Adipocyte (in vitro differentiated cells): ENCODE measurements around the gene KRTAP5-6.

Source experiments
- DNase-seq: peaks from one replicate; pipeline ENCODE4 v3.0.0-alpha.2; 2015; ENCODE audit warnings: low read depth
- H3K27me3 ChIP-seq: replicated peaks from 2 replicates; pipeline ENCODE4 v1.7.0; 2013; ENCODE audit warnings: mild to moderate bottlenecking, low read length, moderate library complexity; ENCODE audit not compliant: control insufficient read depth, insufficient read depth
- H3K36me3 ChIP-seq: 2 replicates; pipeline ENCODE4 v1.7.0; 2013; ENCODE audit warnings: low read length, mild to moderate bottlenecking, moderate library complexity; ENCODE audit not compliant: control insufficient read depth, insufficient read depth, severe bottlenecking
- H3K4me1 ChIP-seq: 2 replicates; pipeline ENCODE4 v1.7.0; 2013; ENCODE audit warnings: mild to moderate bottlenecking, low read length, moderate library complexity; ENCODE audit not compliant: control insufficient read depth, insufficient read depth
- H3K4me3 ChIP-seq: 2 replicates; pipeline ENCODE4 v1.7.0; 2013; ENCODE audit warnings: mild to moderate bottlenecking, low read length, moderate library complexity
- H3K9ac ChIP-seq: 2 replicates; pipeline ENCODE4 v1.7.0; 2013; ENCODE audit warnings: mild to moderate bottlenecking, low read length, moderate library complexity
- H3K9me3 ChIP-seq: 2 replicates; pipeline ENCODE4 v1.7.0; 2013; ENCODE audit warnings: mild to moderate bottlenecking, low read length, moderate library complexity; ENCODE audit not compliant: control insufficient read depth

Gene KRTAP5-6, protein sequence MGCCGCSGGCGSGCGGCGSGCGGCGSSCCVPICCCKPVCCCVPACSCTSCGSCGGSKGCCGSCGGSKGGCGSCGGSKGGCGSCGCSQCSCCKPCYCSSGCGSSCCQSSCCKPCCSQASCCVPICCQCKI

GRCh38 chr11:1696608-1697570, at the start of gene KRTAP5-6:
Gene KRTAP5-6, plus strand, starts transcription at chr11:1697195. Its CDS starts 51 bp downstream, at chr11:1697246.
- no peaks in the 10 kb centered on the region for H3K36me3 ChIP-seq
- H3K4me3 ChIP-seq: no peak within 1 kb of the TSS
- no peak within 1 kb of the TSS for H3K9ac ChIP-seq
- peaks cover 12% of the 10 kb centered on the region for H3K9me3 ChIP-seq
- no peak for DNase-seq
- peaks cover 72% of the 10 kb centered on the region for H3K27me3 ChIP-seq
- H3K4me1 ChIP-seq: no peaks in the 10 kb centered on the region

GRCh38 chr11:1647901-1648652, 48.9 kb upstream of the KRTAP5-6 start:
- H3K9ac ChIP-seq: no peak overlapping the region
- no peak overlapping the region for H3K4me3 ChIP-seq
- peaks cover 39% of the 10 kb centered on the region for H3K27me3 ChIP-seq
- H3K4me1 ChIP-seq: no peaks in the 10 kb centered on the region
- H3K36me3 ChIP-seq: no peaks in the 10 kb centered on the region
- H3K9me3 ChIP-seq: no peaks in the 10 kb centered on the region
- DNase-seq: no peak

GRCh38 chr11:1648653-1649420, 48.2 kb upstream of the KRTAP5-6 start:
- Histone ChIP-seq H3K27me3 (peaks cover 47% of the 10 kb centered on the region), H3K4me1 (no peaks in the 10 kb centered on the region), H3K9ac (no peak overlapping the region), H3K9me3 (no peaks in the 10 kb centered on the region), H3K4me3 (no peak overlapping the region), H3K36me3 (no peaks in the 10 kb centered on the region)
- no peak for DNase-seq

- no peaks in the 10 kb centered on the region for H3K4me1 ChIP-seq
- H3K9ac ChIP-seq: no peak overlapping the region
- no peak for DNase-seq
- no peaks in the 10 kb centered on the region for H3K9me3 ChIP-seq
- no peak overlapping the region for H3K4me3 ChIP-seq
- no peaks in the 10 kb centered on the region for H3K36me3 ChIP-seq
- peaks cover 52% of the 10 kb centered on the region for H3K27me3 ChIP-seq
These were observed 46.7 kb upstream of the KRTAP5-6 start for GRCh38 chr11:1650034-1650917.

GRCh38 chr11:1650918-1651262, 46.1 kb upstream of the KRTAP5-6 start:
- no peak overlapping the region for H3K4me3 ChIP-seq
- peaks cover 50% of the 10 kb centered on the region for H3K27me3 ChIP-seq
- no peaks in the 10 kb centered on the region for H3K9me3 ChIP-seq
- no peaks in the 10 kb centered on the region for H3K36me3 ChIP-seq
- no peak for DNase-seq
- H3K4me1 ChIP-seq: no peaks in the 10 kb centered on the region
- no peak overlapping the region for H3K9ac ChIP-seq

- no peaks in the 10 kb centered on the region for H3K36me3 ChIP-seq
- no peaks in the 10 kb centered on the region for H3K4me1 ChIP-seq
- no peaks in the 10 kb centered on the region for H3K9me3 ChIP-seq
- no peak overlapping the region for H3K9ac ChIP-seq
- no peak for DNase-seq
- no peak overlapping the region for H3K4me3 ChIP-seq
- peaks cover 55% of the 10 kb centered on the region for H3K27me3 ChIP-seq
These were observed 45.5 kb upstream of the KRTAP5-6 start for GRCh38 chr11:1651411-1651980.

DNA sequence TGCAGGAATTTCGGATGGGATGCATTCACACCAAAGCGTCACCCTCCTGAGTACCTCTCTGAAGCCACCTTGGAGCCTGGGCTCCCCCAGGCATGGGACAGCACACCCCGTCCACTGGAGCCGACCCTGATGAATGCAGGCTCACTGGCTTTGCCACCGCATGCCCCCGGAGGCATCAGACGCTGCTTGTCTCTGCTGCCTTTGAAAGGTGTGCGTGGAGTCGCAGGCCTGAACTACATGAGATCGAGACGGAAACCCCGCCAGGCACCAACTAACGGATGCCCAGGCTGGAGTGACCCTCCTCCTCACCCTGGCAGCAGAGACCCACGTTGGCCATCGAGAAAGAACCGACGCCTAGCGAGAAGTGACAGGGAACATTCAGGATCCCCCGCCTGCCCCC, 45.0 kb upstream of the KRTAP5-6 start:
- Histone ChIP-seq H3K27me3 (peaks cover 58% of the 10 kb centered on the region), H3K9me3 (no peaks in the 10 kb centered on the region), H3K9ac (no peak overlapping the region), H3K4me3 (no peak overlapping the region), H3K4me1 (no peaks in the 10 kb centered on the region), H3K36me3 (no peaks in the 10 kb centered on the region)
- DNase-seq: no peak

GRCh38 chr11:1652442-1652770, 44.6 kb upstream of the KRTAP5-6 start:
- Histone ChIP-seq H3K9ac (no peak overlapping the region), H3K4me1 (no peaks in the 10 kb centered on the region), H3K9me3 (no peaks in the 10 kb centered on the region), H3K36me3 (no peaks in the 10 kb centered on the region), H3K4me3 (no peak overlapping the region), H3K27me3 (peaks cover 62% of the 10 kb centered on the region)
- DNase-seq: no peak

GRCh38 chr11:1652771-1653540, 44.0 kb upstream of the KRTAP5-6 start:
- H3K4me3 ChIP-seq: no peak overlapping the region
- H3K27me3 ChIP-seq: peaks cover 63% of the 10 kb centered on the region
- no peaks in the 10 kb centered on the region for H3K4me1 ChIP-seq

More at GRCh38 chr11:1652771-1653540, 44.0 kb upstream of the KRTAP5-6 start:
- Histone ChIP-seq H3K9ac (no peak overlapping the region), H3K9me3 (no peaks in the 10 kb centered on the region), H3K36me3 (no peaks in the 10 kb centered on the region)
- DNase-seq: peak; percentile 87
